GM23338 (cell line): ENCODE data around the gene MAP4K3.

Experiments used
- CREB1 ChIP-seq: fragments of 250-450 bp; sonication (Bioruptor Pico); IDR thresholded peaks from 2 replicates; pipeline ENCODE4 v1.5.0; 2020; ENCODE audit warnings: low read depth, mild to moderate bottlenecking, moderate library complexity
- CTCF ChIP-seq, 2 experiments: fragments of 200-600 bp in 1 of 2; sonication (generic) in 1 of 2; conservative IDR thresholded peaks; 2 replicates each; pipeline versions ENCODE4 v1.5.1 to v1.6.1; 2016 to 2017; ENCODE audit warnings: antibody characterized with exemption in 2 of 2, low read depth in 2 of 2, mild to moderate bottlenecking in 2 of 2, moderate library complexity in 1 of 2
- ETS1 ChIP-seq: IDR thresholded peaks from 2 replicates; pipeline ENCODE4 v1.6.1; 2016; ENCODE audit warnings: antibody characterized with exemption
- EZH2 ChIP-seq: fragments of 200-600 bp; sonication (generic); IDR thresholded peaks from one replicate; pipeline ENCODE4 v1.8.0; 2017; ENCODE audit warnings: antibody characterized with exemption, mild to moderate bottlenecking, low read depth; ENCODE audit not compliant: unreplicated experiment
- EZH2phosphoT487 ChIP-seq: fragments of 200-600 bp; sonication (generic); IDR thresholded peaks from one replicate; pipeline ENCODE4 v1.8.1; 2018; ENCODE audit warnings: antibody characterized with exemption; ENCODE audit not compliant: unreplicated experiment
- JUNB ChIP-seq: IDR thresholded peaks from one replicate; pipeline ENCODE4 v1.6.1; 2016; ENCODE audit warnings: antibody characterized with exemption; ENCODE audit not compliant: unreplicated experiment
- NANOG ChIP-seq: IDR thresholded peaks from 2 replicates; pipeline ENCODE4 v1.6.1; 2016; ENCODE audit warnings: antibody characterized with exemption, borderline replicate concordance
- POLR2AphosphoS5 ChIP-seq: IDR thresholded peaks from 2 replicates; pipeline ENCODE4 v1.6.1; 2016; ENCODE audit warnings: antibody characterized with exemption, low read depth
- REST ChIP-seq: IDR thresholded peaks from one replicate; pipeline ENCODE4 v1.6.1; 2018; ENCODE audit warnings: antibody characterized with exemption; ENCODE audit not compliant: unreplicated experiment
- STAT1 ChIP-seq: IDR thresholded peaks from one replicate; pipeline ENCODE4 v1.6.1; 2016; ENCODE audit warnings: antibody characterized with exemption; ENCODE audit not compliant: unreplicated experiment
- ZNF114 ChIP-seq: fragments of 250-450 bp; sonication (Bioruptor Pico); IDR thresholded peaks from 2 replicates; pipeline ENCODE4 v1.5.0; 2020; ENCODE audit warnings: mild to moderate bottlenecking, moderate library complexity
- ZNF331 ChIP-seq: fragments of 250-450 bp; sonication (Bioruptor Pico); IDR thresholded peaks from 2 replicates; pipeline ENCODE4 v1.5.0; 2020; ENCODE audit warnings: low read depth, mild to moderate bottlenecking, moderate library complexity

- TF ChIP-seq CTCF (conservative IDR thresholded peaks at IDR 0.05; ENCODE audit: low read depth in 2 of 2) (no peak), EZH2 (no peak), JUNB (no peak), POLR2AphosphoS5 (no peak), ETS1 (no peak), REST (no peak), ZNF331 (CRISPR knock-in tag) (no peak), EZH2phosphoT487 (no peak), CREB1 (no peak), STAT1 (no peak), NANOG (no peak), ZNF114 (CRISPR knock-in tag) (no peak)
Observed at GRCh38 chr2:39281391-39281790, 155.7 kb downstream of the MAP4K3 start.
